Body of pancreas (tissue), 4 donors: Measurements from ENCODE around the gene RNPC3. TPM values are rescaled to one million over a fixed set of nuclear protein-coding genes. Genes with fewer than 3 reads are reported as not detected.

Experiments
- ATAC-seq: fragments of 150-250 bp; one replicate; pipeline ENCODE4 v1.9.1; 2016
- DNase-seq, 4 donors: peaks; one replicate each; pipeline ENCODE4 v3.0.0-alpha.2; 2019
- H3K27ac ChIP-seq, 4 donors: fragments of 200-600 bp; sonication (generic); 1 replicate in 3 of 4; 2 replicates in 1 of 4; pipeline versions ENCODE4 v1.5.1 to v1.6.1; 2016 to 2019; ENCODE audit warnings: mild to moderate bottlenecking in 1 of 4, mixed read lengths in 1 of 4, moderate library complexity in 1 of 4
- H3K27me3 ChIP-seq, 2 donors: fragments of 200-600 bp; sonication (generic); one replicate each; pipeline ENCODE4 v1.6.0; 2016; ENCODE audit warnings: mild to moderate bottlenecking in 1 of 2
- H3K36me3 ChIP-seq, 2 donors: fragments of 200-600 bp; sonication (generic); replicated peaks in 1 of 2; 2 replicates each; pipeline ENCODE4 v1.5.1; 2016; ENCODE audit warnings: low read depth in 2 of 2; ENCODE audit not compliant: insufficient read depth in 1 of 2
- H3K4me1 ChIP-seq: fragments of 200-600 bp; sonication (generic); one replicate; pipeline ENCODE4 v1.6.0; 2016
- H3K4me3 ChIP-seq, 2 donors: fragments of 200-600 bp; sonication (generic); 1 replicate in 1 of 2; 2 replicates in 1 of 2; pipeline ENCODE4 v1.5.1; 2016 to 2019
- H3K9me3 ChIP-seq, 3 donors: fragments of 200-600 bp; sonication (generic); 1 replicate in 2 of 3; 2 replicates in 1 of 3; pipeline ENCODE4 v1.5.1; 2016
- POLR2A ChIP-seq, 3 donors: fragments of 450-650 bp; IDR thresholded peaks; one replicate each; pipeline ENCODE4 v1.6.1; 2016; ENCODE audit warnings: antibody characterized with exemption in 3 of 3, mild to moderate bottlenecking in 2 of 3
- WGBS, 2 donors: methylation state at CpG; one replicate each; pipeline ENCODE4 v1.1.5; 2017; 5-methylcytosine and 5-hydroxymethylcytosine counted together
- intact Hi-C: fragments of 100-400 bp; cut with DNase I; formaldehyde crosslinking; loops from one replicate; pipeline ENCODE4 v1.15.1; 2023
- total RNA-seq, 2 donors: library from RNA; depleted of rRNA; stranded (reverse); fragments of >200 nt; gene quantifications; one replicate each; pipeline ENCODE4 v1.1.0, GENCODE V29; 2016
- TF ChIP-seq, protein P1 (sequence below), 7 experiments: fragments of 450-650 bp in 4 of 7; fragments of 200-600 bp in 3 of 7; sonication (generic) in 3 of 7; IDR thresholded peaks; one replicate each; pipeline ENCODE4 v1.5.1; 2016 to 2019; ENCODE audit warnings: antibody characterized with exemption in 7 of 7

The RNPC3 gene
- total RNA-seq, 2 donors from 2014 or later = 42.3 to 74.2 TPM

GRCh38 chr1:103496014-103496635 is 29.4 kb upstream of the RNPC3 start:
- Histone ChIP-seq H3K4me1 (no peaks in the 10 kb centered on the region), H3K4me3 (no peak overlapping the region), H3K36me3 (no peaks in the 10 kb centered on the region), H3K27ac (no peak overlapping the region), H3K9me3 (no peaks in the 10 kb centered on the region), H3K27me3 (no peaks in the 10 kb centered on the region)
- DNase-seq (no peak), ATAC-seq (no peak)
- 80 to 87% methylated on average over 2 of the region's 2 CpGs for WGBS, 2 donors
- intact Hi-C loops = no loop called here
- TF ChIP-seq POLR2A (IDR thresholded peaks at IDR 0.05) = no peak
- TF ChIP-seq, protein P1, sequence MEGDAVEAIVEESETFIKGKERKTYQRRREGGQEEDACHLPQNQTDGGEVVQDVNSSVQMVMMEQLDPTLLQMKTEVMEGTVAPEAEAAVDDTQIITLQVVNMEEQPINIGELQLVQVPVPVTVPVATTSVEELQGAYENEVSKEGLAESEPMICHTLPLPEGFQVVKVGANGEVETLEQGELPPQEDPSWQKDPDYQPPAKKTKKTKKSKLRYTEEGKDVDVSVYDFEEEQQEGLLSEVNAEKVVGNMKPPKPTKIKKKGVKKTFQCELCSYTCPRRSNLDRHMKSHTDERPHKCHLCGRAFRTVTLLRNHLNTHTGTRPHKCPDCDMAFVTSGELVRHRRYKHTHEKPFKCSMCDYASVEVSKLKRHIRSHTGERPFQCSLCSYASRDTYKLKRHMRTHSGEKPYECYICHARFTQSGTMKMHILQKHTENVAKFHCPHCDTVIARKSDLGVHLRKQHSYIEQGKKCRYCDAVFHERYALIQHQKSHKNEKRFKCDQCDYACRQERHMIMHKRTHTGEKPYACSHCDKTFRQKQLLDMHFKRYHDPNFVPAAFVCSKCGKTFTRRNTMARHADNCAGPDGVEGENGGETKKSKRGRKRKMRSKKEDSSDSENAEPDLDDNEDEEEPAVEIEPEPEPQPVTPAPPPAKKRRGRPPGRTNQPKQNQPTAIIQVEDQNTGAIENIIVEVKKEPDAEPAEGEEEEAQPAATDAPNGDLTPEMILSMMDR (IDR thresholded peaks at IDR 0.05) = no peak

DNA sequence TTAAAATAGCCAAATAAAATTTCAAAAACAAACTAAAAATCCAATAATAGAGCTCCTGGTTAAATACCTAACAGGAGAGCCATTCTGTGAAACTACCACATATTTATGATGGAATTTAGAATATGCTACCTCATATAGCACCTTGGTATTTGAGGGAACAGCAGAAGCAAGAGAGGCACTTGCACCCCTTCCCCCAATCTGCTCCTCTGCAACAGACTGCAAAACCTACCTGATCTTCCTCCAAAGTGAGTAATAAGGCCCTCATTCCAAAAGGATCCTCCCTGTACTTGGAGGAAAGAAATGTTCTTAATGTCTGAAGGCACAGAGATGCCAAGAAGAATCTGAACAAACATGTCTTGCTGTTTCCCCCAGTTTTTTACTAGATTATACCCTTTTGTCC is 28.1 kb upstream of the RNPC3 start:
- Histone ChIP-seq H3K27ac (no peak overlapping the region), H3K4me3 (no peak overlapping the region), H3K36me3 (no peaks in the 10 kb centered on the region), H3K9me3 (no peaks in the 10 kb centered on the region), H3K27me3 (no peaks in the 10 kb centered on the region), H3K4me1 (no peaks in the 10 kb centered on the region)
- DNase-seq (no peak), ATAC-seq (no peak)
- intact Hi-C loops = no loop called here
- no peak for TF ChIP-seq POLR2A (IDR thresholded peaks at IDR 0.05)
- TF ChIP-seq, protein P1 (IDR thresholded peaks at IDR 0.05) = no peak

DNA sequence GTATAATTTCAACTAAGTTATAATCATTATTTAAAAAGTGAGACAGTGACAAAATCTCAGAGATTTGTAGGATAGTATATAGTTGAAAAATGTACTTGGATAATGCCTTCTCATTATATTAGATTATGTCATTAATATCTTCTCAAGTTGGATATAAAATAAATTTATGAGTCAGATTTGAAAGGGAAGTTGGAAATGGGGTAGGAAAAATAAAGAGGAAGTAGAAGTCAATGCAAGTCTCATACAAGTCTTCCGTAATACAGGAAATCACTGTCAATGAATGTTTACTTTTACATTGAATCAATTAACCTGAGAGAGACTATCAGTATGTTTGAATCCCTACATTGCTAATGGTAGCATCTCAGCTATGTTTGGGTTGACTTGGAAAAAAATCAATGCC is 16.2 kb upstream of the RNPC3 start:
- Histone ChIP-seq H3K36me3 (no peaks in the 10 kb centered on the region), H3K4me1 (peaks cover 7% of the 10 kb centered on the region), H3K27me3 (no peaks in the 10 kb centered on the region), H3K4me3 (no peak overlapping the region), H3K9me3 (no peaks in the 10 kb centered on the region), H3K27ac (no peak overlapping the region)
- TF ChIP-seq, protein P1 (IDR thresholded peaks at IDR 0.05) = no peak
- TF ChIP-seq POLR2A (IDR thresholded peaks at IDR 0.05) = no peak
- ATAC-seq (no peak), DNase-seq (no peak)
- 76 to 79% methylated on average over 1 of the region's 1 CpG for WGBS, 2 donors
- intact Hi-C loops = loop anchor here (10.0 kb wide), 1 partner anchor 394 kb away; no protein-coding TSS in a partner anchor

DNA sequence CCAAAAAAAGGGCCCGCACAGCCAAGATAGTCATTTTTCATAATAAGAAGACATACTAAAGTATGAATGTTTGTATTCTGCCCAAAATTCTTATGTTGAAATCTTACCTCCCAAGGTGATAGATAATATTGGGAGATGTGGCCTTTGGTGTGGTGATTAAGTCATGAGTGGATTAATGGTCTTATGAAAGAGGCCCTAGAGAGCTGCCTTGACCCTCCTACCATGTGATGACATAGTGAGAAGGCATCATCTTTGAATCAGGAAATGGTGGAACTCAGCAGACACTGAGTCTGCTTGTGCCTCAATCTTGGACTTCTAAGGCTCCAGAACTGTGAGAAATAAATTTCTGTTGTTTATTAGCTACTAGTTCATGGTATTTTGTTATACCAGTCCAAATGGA is 11.8 kb upstream of the RNPC3 start:
- H3K36me3 ChIP-seq = no peaks in the 10 kb centered on the region
- ATAC-seq = no peak
- no peaks in the 10 kb centered on the region for H3K9me3 ChIP-seq
- TF ChIP-seq POLR2A (IDR thresholded peaks at IDR 0.05) = no peak
- TF ChIP-seq, protein P1 (IDR thresholded peaks at IDR 0.05) = no peak
- no peaks in the 10 kb centered on the region for H3K27me3 ChIP-seq
- no peak for DNase-seq
- WGBS, 2 donors = 93 to 97% methylated on average over 1 of the region's 1 CpG
- no peak overlapping the region for H3K4me3 ChIP-seq
- H3K4me1 ChIP-seq = no peaks in the 10 kb centered on the region
- no peak overlapping the region for H3K27ac ChIP-seq
- intact Hi-C loops = no loop called here

DNA sequence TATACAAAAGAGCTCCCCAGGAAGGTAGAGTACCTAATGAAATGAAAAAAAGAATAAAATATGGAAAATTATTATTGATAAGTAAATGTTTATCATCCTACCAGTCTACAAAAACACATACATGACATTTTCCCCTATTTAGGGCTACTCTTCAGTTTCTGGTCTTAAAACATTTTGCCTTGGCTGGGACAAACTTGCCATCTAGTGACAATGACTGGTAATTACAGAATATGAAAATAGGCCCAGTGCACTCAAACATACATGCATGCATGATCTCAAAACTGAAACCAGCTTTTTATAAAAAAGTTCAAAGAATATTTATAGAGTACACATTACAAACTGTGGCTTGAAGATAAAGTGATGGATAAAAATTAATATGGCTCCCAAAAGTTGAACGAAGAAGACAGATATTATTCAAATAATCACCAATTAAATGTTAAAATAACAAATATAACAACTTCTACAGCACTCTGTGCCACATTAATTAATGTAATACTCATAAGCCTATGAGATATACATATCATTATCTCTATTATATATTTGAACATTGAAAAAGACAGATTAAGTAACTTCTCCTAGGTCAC is 10.5 kb upstream of the RNPC3 start:
- Histone ChIP-seq H3K4me3 (no peak overlapping the region), H3K36me3 (no peaks in the 10 kb centered on the region), H3K27me3 (no peaks in the 10 kb centered on the region), H3K27ac (no peak overlapping the region), H3K9me3 (no peaks in the 10 kb centered on the region), H3K4me1 (no peaks in the 10 kb centered on the region)
- intact Hi-C loops = no loop called here
- DNase-seq (peak in 2 of 4 donors; percentile 7 to 19), ATAC-seq (peak; percentile 67)
- WGBS, 2 donors = 11 to 26% methylated on average over 1 of the region's 1 CpG
- no peak for TF ChIP-seq POLR2A (IDR thresholded peaks at IDR 0.05)
- TF ChIP-seq, protein P1 (IDR thresholded peaks at IDR 0.05) = peak; percentile 17 to 80 (median 70)
